ENCODE data around the gene ZNF439. TPM values are rescaled to one million over a fixed set of nuclear protein-coding genes. Genes with fewer than 3 reads are reported as not detected.
A peak's percentile ranks its signal among the peaks of the same experiment; 100 is the strongest.
"Not testable (repeated sequence)": the region's sequence is repeated elsewhere in the genome, so short reads cannot be mapped to it uniquely, and the experiment has no call there.

The ZNF439 gene
- total and polyA plus RNA-seq, 3 experiments from 2014 or later, result 3.1 to 6.4 (median 6.2) TPM

DNA sequence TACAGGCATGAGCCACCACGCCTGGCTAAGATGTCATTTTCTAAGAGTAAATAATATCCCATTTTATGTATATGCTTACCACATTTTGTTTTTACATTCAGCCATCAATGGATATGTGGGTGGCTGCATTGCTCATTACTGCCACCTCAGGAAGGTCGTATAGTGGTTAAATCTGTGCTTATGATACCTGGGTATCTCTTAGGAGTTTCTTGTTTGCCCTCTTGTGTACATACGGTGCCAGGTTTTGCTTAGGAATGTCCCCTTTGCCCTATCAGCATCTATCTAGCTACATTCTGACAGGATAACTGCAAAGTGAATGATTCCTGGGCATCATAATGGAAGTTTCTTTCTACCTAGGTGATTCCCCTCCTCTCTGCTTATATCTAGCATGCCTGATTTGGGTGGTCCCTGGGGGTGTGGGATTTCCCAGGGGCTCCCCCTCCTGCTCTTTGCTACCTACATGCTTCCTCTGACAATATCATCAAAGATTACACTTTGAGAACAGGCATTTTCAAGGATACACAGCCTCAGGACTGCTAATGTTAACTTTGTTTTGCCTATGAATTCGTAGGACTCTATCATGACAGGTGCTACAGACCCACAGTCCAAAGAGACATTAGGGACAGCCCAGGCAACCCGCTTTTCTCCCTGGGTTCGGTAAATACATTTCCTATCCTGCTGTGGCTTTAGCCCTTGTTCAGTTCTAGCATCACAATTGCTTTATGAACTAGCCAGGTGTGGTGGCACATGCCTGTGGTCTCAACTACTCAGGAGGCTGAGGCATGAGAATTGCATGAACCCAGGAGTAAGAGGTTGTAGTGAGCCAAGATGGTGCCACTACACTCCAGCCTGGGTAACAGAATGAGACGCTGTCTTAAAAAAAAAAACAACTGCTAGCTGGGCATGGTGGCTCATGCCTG is 19.3 kb upstream of the ZNF439 start:
- Mint-ChIP-seq H3K36me3 (peaks cover 49 to 89% (median 80%) of the 10 kb centered on the region in 3 donors), H3K9me3 (peaks cover 45 to 95% (median 91%) of the 10 kb centered on the region in 5 donors), H3K27ac (peak overlapping the region in 1 of 8 donors; percentile 50)
- H3K4me3 Mint-ChIP-seq; H3K27ac ChIP-seq (ENCODE audit: low read depth, low read length); DNase-seq; H3K27me3 ChIP-seq (ENCODE audit: insufficient read depth, low read length, poor library complexity, severe bottlenecking); H3K4me3 ChIP-seq (ENCODE audit: low read length); POLR2A ChIA-PET; H3K4me1 ChIP-seq (ENCODE audit: insufficient read depth, low read length); H3K27me3 Mint-ChIP-seq; CTCF ChIA-PET; H3K4me1 Mint-ChIP-seq: not testable (repeated sequence)
- H3K9me3 ChIP-seq (ENCODE audit: low read length), result peaks cover 37% of the 10 kb centered on the region
- peaks cover 26% of the 10 kb centered on the region for H3K36me3 ChIP-seq (ENCODE audit: insufficient read depth, low read length)

DNA sequence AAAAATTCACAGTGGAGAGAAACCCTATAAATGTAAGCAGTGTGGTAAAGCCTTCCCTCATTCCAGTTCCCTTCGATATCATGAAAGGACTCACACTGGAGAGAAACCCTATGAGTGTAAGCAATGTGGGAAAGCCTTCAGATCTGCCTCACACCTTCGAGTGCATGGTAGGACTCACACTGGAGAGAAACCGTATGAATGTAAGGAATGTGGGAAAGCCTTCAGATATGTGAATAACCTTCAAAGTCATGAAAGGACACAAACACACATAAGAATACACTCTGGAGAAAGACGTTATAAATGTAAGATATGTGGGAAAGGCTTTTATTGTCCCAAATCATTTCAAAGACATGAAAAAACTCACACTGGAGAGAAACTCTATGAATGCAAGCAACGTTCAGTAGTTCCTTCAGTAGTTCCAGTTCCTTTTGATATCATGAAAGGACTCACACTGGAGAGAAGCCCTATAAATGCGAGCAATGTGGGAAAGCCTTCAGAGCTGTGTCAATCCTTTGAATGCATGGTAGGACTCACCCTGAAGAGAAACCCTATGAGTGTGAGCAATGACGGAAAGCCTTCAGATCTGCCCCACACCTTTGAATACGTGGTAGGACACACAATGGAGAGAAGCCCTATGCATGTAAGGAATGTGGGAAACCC is 16.1 kb upstream of the ZNF439 start:
- peaks cover 37% of the 10 kb centered on the region for H3K9me3 ChIP-seq (ENCODE audit: low read length)
- Mint-ChIP-seq H3K27ac (peak overlapping the region in 1 of 8 donors; percentile 60), H3K4me1 (no peaks in the 10 kb centered on the region), H3K4me3 (no peak overlapping the region), H3K36me3 (peaks cover 41 to 71% (median 67%) of the 10 kb centered on the region in 3 donors), H3K9me3 (peaks cover 46 to 96% (median 91%) of the 10 kb centered on the region in 5 donors), H3K27me3 (no peaks in the 10 kb centered on the region)
- H3K4me1 ChIP-seq (ENCODE audit: insufficient read depth, low read length), result no peaks in the 10 kb centered on the region
- no peak overlapping the region for H3K27ac ChIP-seq (ENCODE audit: low read depth, low read length)
- POLR2A ChIA-PET, result no interaction called here
- DNase-seq, result no peak
- CTCF ChIA-PET, result no interaction called here
- H3K4me3 ChIP-seq (ENCODE audit: low read length), result no peak overlapping the region
- no peaks in the 10 kb centered on the region for H3K27me3 ChIP-seq (ENCODE audit: insufficient read depth, low read length, poor library complexity, severe bottlenecking)
- peaks cover 26% of the 10 kb centered on the region for H3K36me3 ChIP-seq (ENCODE audit: insufficient read depth, low read length)

DNA sequence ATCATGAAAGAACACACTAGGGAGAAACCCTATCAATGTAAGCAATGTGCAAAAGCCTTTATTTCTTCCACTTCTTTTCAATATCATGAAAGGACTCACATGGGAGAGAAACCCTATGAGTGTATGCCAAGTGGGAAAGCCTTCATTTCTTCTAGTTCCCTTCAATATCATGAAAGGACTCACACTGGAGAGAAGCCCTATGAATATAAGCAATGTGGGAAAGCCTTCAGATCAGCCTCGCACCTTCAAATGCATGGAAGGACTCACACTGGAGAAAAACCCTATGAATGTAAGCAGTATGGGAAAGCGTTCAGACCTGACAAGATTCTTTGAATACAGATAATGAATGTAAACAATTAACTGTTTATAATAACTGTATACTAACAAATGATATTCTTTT is 15.0 kb upstream of the ZNF439 start:
- H3K4me3 ChIP-seq (ENCODE audit: low read length), result no peak overlapping the region
- Mint-ChIP-seq H3K4me1 (no peaks in the 10 kb centered on the region), H3K27me3 (peaks cover 0 to 1% of the 10 kb centered on the region in 2 donors), H3K4me3 (no peak overlapping the region), H3K9me3 (peaks cover 40 to 94% (median 83%) of the 10 kb centered on the region in 5 donors), H3K27ac (no peak overlapping the region), H3K36me3 (peaks cover 37 to 60% (median 56%) of the 10 kb centered on the region in 3 donors)
- CTCF ChIA-PET, result no interaction called here
- peaks cover 37% of the 10 kb centered on the region for H3K9me3 ChIP-seq (ENCODE audit: low read length)
- no peaks in the 10 kb centered on the region for H3K4me1 ChIP-seq (ENCODE audit: insufficient read depth, low read length)
- POLR2A ChIA-PET, result no interaction called here
- H3K27ac ChIP-seq (ENCODE audit: low read depth, low read length), result no peak overlapping the region
- DNase-seq, result no peak
- H3K27me3 ChIP-seq (ENCODE audit: insufficient read depth, low read length, poor library complexity, severe bottlenecking), result no peaks in the 10 kb centered on the region
- peaks cover 26% of the 10 kb centered on the region for H3K36me3 ChIP-seq (ENCODE audit: insufficient read depth, low read length)

- Mint-ChIP-seq H3K36me3 (peaks cover 22 to 46% (median 37%) of the 10 kb centered on the region in 3 donors), H3K9me3 (peaks cover 29 to 92% (median 71%) of the 10 kb centered on the region in 5 donors)
- H3K27ac Mint-ChIP-seq; H3K4me1 Mint-ChIP-seq; CTCF ChIA-PET; H3K4me1 ChIP-seq (ENCODE audit: insufficient read depth, low read length); H3K27me3 ChIP-seq (ENCODE audit: insufficient read depth, low read length, poor library complexity, severe bottlenecking); H3K27me3 Mint-ChIP-seq; H3K4me3 Mint-ChIP-seq; H3K4me3 ChIP-seq (ENCODE audit: low read length); DNase-seq; H3K27ac ChIP-seq (ENCODE audit: low read depth, low read length); POLR2A ChIA-PET: not testable (repeated sequence)
- H3K36me3 ChIP-seq (ENCODE audit: insufficient read depth, low read length), result peaks cover 25% of the 10 kb centered on the region
- H3K9me3 ChIP-seq (ENCODE audit: low read length), result peaks cover 27% of the 10 kb centered on the region
These were observed 12.9 kb upstream of the ZNF439 start for GRCh38 chr19:11835626-11836066.

DNA sequence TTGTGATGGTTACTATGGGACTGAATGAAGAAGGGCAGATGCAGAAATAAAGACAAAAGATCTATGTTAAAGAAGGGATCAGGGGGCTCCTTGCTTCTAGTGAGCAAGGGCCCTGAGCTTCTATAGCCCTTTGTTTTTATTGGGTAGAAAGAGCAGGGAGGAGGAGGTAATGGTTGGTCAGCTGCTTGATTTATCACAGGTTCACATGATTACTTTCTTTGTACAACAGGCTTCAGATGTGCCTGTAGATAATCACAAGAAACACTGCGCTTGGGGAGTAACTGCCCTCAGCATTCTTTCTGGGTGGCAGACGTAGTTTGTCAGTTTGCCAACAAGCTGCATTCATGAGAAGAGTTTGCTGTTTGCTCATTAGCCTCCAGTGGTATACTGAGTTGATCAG is 4.8 kb upstream of the ZNF439 start:
- Histone ChIP-seq H3K27ac (ENCODE audit: low read depth, low read length) (no peak overlapping the region), H3K4me1 (ENCODE audit: insufficient read depth, low read length) (peaks cover 5% of the 10 kb centered on the region), H3K4me3 (ENCODE audit: low read length) (no peak overlapping the region), H3K36me3 (ENCODE audit: insufficient read depth, low read length) (no peaks in the 10 kb centered on the region), H3K27me3 (ENCODE audit: insufficient read depth, low read length, poor library complexity, severe bottlenecking) (no peaks in the 10 kb centered on the region), H3K9me3 (ENCODE audit: low read length) (no peaks in the 10 kb centered on the region)
- ChIA-PET CTCF (no interaction called here), POLR2A (no interaction called here)
- H3K9me3 Mint-ChIP-seq, result peaks cover 0 to 30% (median 18%) of the 10 kb centered on the region in 5 donors
- H3K4me1 Mint-ChIP-seq, result peaks cover 6 to 11% (median 7%) of the 10 kb centered on the region in 3 donors
- H3K36me3 Mint-ChIP-seq, result peaks cover 2 to 8% (median 3%) of the 10 kb centered on the region in 3 donors
- peaks cover 0 to 4% of the 10 kb centered on the region in 2 donors for H3K27me3 Mint-ChIP-seq
- H3K4me3 Mint-ChIP-seq, result no peak overlapping the region
- no peak overlapping the region for H3K27ac Mint-ChIP-seq
- no peak for DNase-seq

DNA sequence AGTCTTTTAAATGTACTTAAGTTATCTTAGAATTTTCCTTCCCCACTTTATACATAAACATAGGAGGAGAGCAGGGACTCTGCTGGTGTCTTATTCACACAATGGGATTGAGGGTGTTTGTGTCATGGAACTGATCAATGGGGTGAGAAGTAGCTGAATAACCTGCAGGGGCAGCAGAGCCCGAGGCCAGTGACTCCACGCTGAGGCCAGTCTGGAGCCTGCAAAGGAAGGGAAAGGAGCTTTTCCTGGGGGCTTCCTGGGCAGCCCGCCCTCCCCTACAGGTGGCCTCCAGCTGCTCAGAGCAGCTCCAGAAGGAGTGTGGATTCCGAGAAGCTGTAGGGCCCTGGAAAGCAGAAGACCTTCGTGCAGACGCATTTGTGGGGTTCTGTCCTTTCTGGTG is 911 bp upstream of the ZNF439 start:
- H3K9me3 ChIP-seq (ENCODE audit: low read length); H3K27ac ChIP-seq (ENCODE audit: low read depth, low read length); H3K27ac Mint-ChIP-seq; H3K4me3 ChIP-seq (ENCODE audit: low read length); H3K27me3 ChIP-seq (ENCODE audit: insufficient read depth, low read length, poor library complexity, severe bottlenecking); DNase-seq; H3K36me3 ChIP-seq (ENCODE audit: insufficient read depth, low read length): not testable (repeated sequence)
- Mint-ChIP-seq H3K27me3 (peaks cover 0 to 10% of the 10 kb centered on the region in 2 donors), H3K36me3 (peaks cover 2 to 13% (median 7%) of the 10 kb centered on the region in 3 donors), H3K4me1 (peaks cover 17 to 26% (median 25%) of the 10 kb centered on the region in 3 donors), H3K9me3 (peaks cover 0 to 14% (median 7%) of the 10 kb centered on the region in 5 donors), H3K4me3 (peak overlapping the region in 6 of 7 donors; percentile 68 to 92 (median 89))
- H3K4me1 ChIP-seq (ENCODE audit: insufficient read depth, low read length), result peaks cover 13% of the 10 kb centered on the region
- CTCF ChIA-PET, result interaction anchor here (1.3 to 1.9 kb wide), 2 partner anchors 34 to 140 kb away, joined by 3 to 6 read pairs; partner anchors contain the start of gene ZNF440
- POLR2A ChIA-PET, result interaction anchor here (0.6 kb wide), 1 partner anchor 33 kb away, joined by 3 read pairs; no protein-coding TSS in a partner anchor

DNA sequence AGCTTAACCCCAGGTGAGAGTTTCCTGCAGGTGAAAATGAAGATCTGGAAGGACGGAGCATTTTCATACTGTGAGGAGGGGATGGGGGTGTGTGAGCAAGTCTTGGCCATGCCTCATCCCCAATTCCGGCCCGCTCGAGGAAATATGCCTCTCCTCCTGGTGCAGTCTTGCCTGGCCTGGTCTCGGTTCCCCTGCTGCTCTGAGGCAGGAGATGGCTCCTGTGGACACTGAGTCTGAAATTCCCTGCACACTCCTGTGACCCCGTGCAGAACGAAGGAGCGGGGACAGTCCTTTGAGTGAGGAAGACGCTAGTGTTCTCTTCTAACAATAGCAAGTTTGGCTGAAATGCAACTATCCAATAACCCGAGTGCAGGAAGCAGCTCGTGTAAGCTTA is 329 bp upstream of the ZNF439 start:
- no peaks in the 10 kb centered on the region for H3K27me3 ChIP-seq (ENCODE audit: insufficient read depth, low read length, poor library complexity, severe bottlenecking)
- DNase-seq, result no peak
- peak overlapping the region; percentile 79 for H3K4me3 ChIP-seq (ENCODE audit: low read length)
- Mint-ChIP-seq H3K27me3 (peaks cover 0 to 10% of the 10 kb centered on the region in 2 donors), H3K27ac (peak overlapping the region in 7 of 8 donors; percentile 15 to 90 (median 76)), H3K4me3 (peak overlapping the region; percentile 89 to 96 (median 91)), H3K4me1 (peaks cover 17 to 26% (median 25%) of the 10 kb centered on the region in 3 donors), H3K9me3 (peaks cover 0 to 16% (median 7%) of the 10 kb centered on the region in 5 donors), H3K36me3 (peaks cover 2 to 15% (median 10%) of the 10 kb centered on the region in 3 donors)
- POLR2A ChIA-PET, result interaction anchor here (0.6 kb wide), 1 partner anchor 33 kb away, joined by 3 read pairs; no protein-coding TSS in a partner anchor
- CTCF ChIA-PET, result interaction anchor here (1.1 to 1.9 kb wide), 4 partner anchors 34 to 293 kb away, joined by 3 to 6 read pairs (median 4); partner anchors contain the start of gene ZNF440
- H3K9me3 ChIP-seq (ENCODE audit: low read length), result no peaks in the 10 kb centered on the region
- H3K4me1 ChIP-seq (ENCODE audit: insufficient read depth, low read length), result peaks cover 13% of the 10 kb centered on the region
- H3K36me3 ChIP-seq (ENCODE audit: insufficient read depth, low read length), result no peaks in the 10 kb centered on the region
- no peak overlapping the region for H3K27ac ChIP-seq (ENCODE audit: low read depth, low read length)

Data from CD8-positive, alpha-beta memory T cell (primary cell).